K562 (cell line): ENCODE measurements around the gene UQCRFS1.
"Not testable (repeated sequence)": the region's sequence is repeated elsewhere in the genome, so short reads cannot be mapped to it uniquely, and the experiment has no call there.

Source experiments
- KAT8 ChIP-seq: fragments of 450-650 bp; IDR thresholded peaks from 2 replicates; pipeline ENCODE4 v1.6.1; 2016; ENCODE audit warnings: low read depth, mild to moderate bottlenecking
- SPI1 ChIP-seq: IDR thresholded peaks from 2 replicates; pipeline ENCODE4 v1.6.1; 2011; ENCODE audit warnings: low read depth, low read length, control low read depth, borderline replicate concordance
- TAF1 ChIP-seq: IDR thresholded peaks from 2 replicates; pipeline ENCODE4 v1.6.1; 2011; ENCODE audit warnings: mild to moderate bottlenecking, low read length, moderate library complexity; ENCODE audit not compliant: insufficient read depth, control insufficient read depth, severe bottlenecking; ENCODE audit errors: extremely low read depth
- ZBTB9 ChIP-seq: fragments of 450-650 bp; formaldehyde crosslinking; IDR thresholded peaks from 2 replicates; pipeline ENCODE4 v1.4.0; 2020; ENCODE audit warnings: mild to moderate bottlenecking, moderate library complexity
- ZMIZ1 ChIP-seq, 2 experiments: fragments of 150-350 bp in 1 of 2; IDR thresholded peaks; 2 replicates each; pipeline ENCODE4 v1.6.1; 2012 to 2016; ENCODE audit warnings: low read depth in 2 of 2, low read length in 2 of 2, mild to moderate bottlenecking in 1 of 2, moderate library complexity in 1 of 2
- ZNF57 ChIP-seq: fragments of 450-650 bp; formaldehyde crosslinking; IDR thresholded peaks from 2 replicates; pipeline ENCODE4 v1.4.0; 2020; ENCODE audit warnings: mild to moderate bottlenecking, moderate library complexity

GRCh38 chr19:29231306-29231705, 18.4 kb upstream of the UQCRFS1 start:
- TF ChIP-seq TAF1; ZMIZ1 (IDR thresholded peaks at IDR 0.05; ENCODE audit: low read depth in 2 of 2, low read length in 2 of 2); ZBTB9; SPI1; ZNF57; KAT8: not testable (repeated sequence)
